GM12878 (cell line): ENCODE data around the gene PCDHA1. TPM values are rescaled to one million over a fixed set of nuclear protein-coding genes. Genes with fewer than 3 reads are reported as not detected.

ENCODE experiments used
- ATAC-seq: fragments of 200-7000 bp; cut with Tn5 transposase; 3 replicates; pipeline ENCODE4 v1.9.1; 2020; ENCODE audit warnings: mild to moderate bottlenecking, moderate library complexity
- BruUV-seq: library from RNA; stranded (reverse); fragments of 400-500 nt; replicated peaks from 2 replicates; lab custom pipeline; 2021; lab: Mats Ljungman, UMichigan
- CTCF ChIA-PET: fragments of 300-600 bp; sonication (Branson Sonifier 250); formaldehyde crosslinking; extraction: SDS; loops from one replicate; lab custom pipeline; 2021; ENCODE audit warnings: inconsistent platforms; lab: Yijun Ruan, JAX
- POLR2A ChIA-PET: fragments of 350-600 bp; formaldehyde crosslinking; extraction: SDS; loops from one replicate; lab custom pipeline; 2021; ENCODE audit warnings: inconsistent platforms; lab: Charles Lee
- RAD21 ChIA-PET: fragments of 300-600 bp; sonication (Branson Sonifier 250); formaldehyde crosslinking; loops from one replicate; lab custom pipeline; 2023; ENCODE audit warnings: antibody characterized with exemption; ENCODE audit not compliant: unreplicated experiment; lab: Charles Lee
- SMC1A ChIA-PET: fragments of 300-600 bp; sonication (Branson Sonifier 250); formaldehyde crosslinking; loops from one replicate; lab custom pipeline; 2023; ENCODE audit not compliant: unreplicated experiment, uncharacterized antibody; lab: Charles Lee
- DNase-seq: peaks from one replicate; pipeline ENCODE4 v3.0.0-alpha.2; 2011; ENCODE audit warnings: low read depth, low spot score
- FAIRE-seq: peaks from 3 replicates; lab custom pipeline; 2011; peaks lifted over from hg19 to GRCh38; lab: Jason Lieb, UNC
- H2AFZ ChIP-seq: 2 replicates; pipeline ENCODE4 v1.6.0; 2011; ENCODE audit warnings: low read depth, low read length, control low read depth; ENCODE audit not compliant: control insufficient read depth
- H3K27ac ChIP-seq: 2 replicates; pipeline ENCODE4 v1.5.1; 2011; ENCODE audit warnings: control low read depth; ENCODE audit not compliant: control insufficient read depth, insufficient read depth
- H3K27me3 ChIP-seq, 2 experiments: replicated peaks in 1 of 2; 2 replicates each; pipeline versions ENCODE4 v1.6.0 to v1.6.1; 2011; ENCODE audit warnings: low read length in 1 of 2; ENCODE audit not compliant: control insufficient read depth in 2 of 2, insufficient read depth in 2 of 2
- H3K36me3 ChIP-seq, 2 experiments: 2 replicates each; pipeline ENCODE4 v1.5.1; 2011; ENCODE audit warnings: low read length in 1 of 2; ENCODE audit not compliant: control insufficient read depth in 2 of 2, insufficient read depth in 2 of 2
- H3K4me1 ChIP-seq: 2 replicates; pipeline ENCODE4 v1.6.1; 2011; ENCODE audit warnings: mild to moderate bottlenecking, low read length, moderate library complexity, mixed read lengths; ENCODE audit not compliant: control insufficient read depth, insufficient read depth
- H3K4me2 ChIP-seq: 2 replicates; pipeline ENCODE4 v1.6.0; 2011; ENCODE audit warnings: control low read depth; ENCODE audit not compliant: control insufficient read depth, insufficient read depth
- H3K4me3 ChIP-seq: fragments of 200-600 bp; sonication (generic); 2 replicates; pipeline ENCODE4 v1.5.1; 2016
- H3K79me2 ChIP-seq: 2 replicates; pipeline ENCODE4 v1.6.0; 2011; ENCODE audit warnings: low read length; ENCODE audit not compliant: control insufficient read depth, insufficient read depth
- H3K9ac ChIP-seq: 2 replicates; pipeline ENCODE4 v1.8.0; 2011; ENCODE audit warnings: low read length, control low read depth, mixed read lengths; ENCODE audit not compliant: control insufficient read depth, insufficient read depth
- H3K9me3 ChIP-seq: replicated peaks from 3 replicates; pipeline ENCODE4 v1.5.1; 2011; ENCODE audit warnings: mild to moderate bottlenecking, low read length; ENCODE audit not compliant: control insufficient read depth, insufficient read depth
- H4K20me1 ChIP-seq: 2 replicates; pipeline ENCODE4 v1.6.0; 2011; ENCODE audit not compliant: control insufficient read depth, insufficient read depth
- ATF3 ChIP-seq: IDR thresholded peaks from 2 replicates; pipeline ENCODE4 v1.6.1; 2011; ENCODE audit warnings: low read depth, mild to moderate bottlenecking, low read length, moderate library complexity, borderline replicate concordance; ENCODE audit errors: extremely low read depth
- FOXK2 ChIP-seq: fragments of 450-650 bp; IDR thresholded peaks from 2 replicates; pipeline ENCODE4 v1.6.1; 2017; ENCODE audit warnings: mild to moderate bottlenecking, moderate library complexity
- HDGF ChIP-seq: fragments of 450-650 bp; IDR thresholded peaks from 2 replicates; pipeline ENCODE4 v1.6.1; 2016; ENCODE audit warnings: antibody characterized with exemption
- MTA3 ChIP-seq: IDR thresholded peaks from 2 replicates; pipeline ENCODE4 v1.6.1; 2012; ENCODE audit warnings: low read length, inconsistent platforms, borderline replicate concordance
- ZNF274 ChIP-seq: IDR thresholded peaks from one replicate; pipeline ENCODE4 v1.8.0; 2011; ENCODE audit not compliant: insufficient read length, insufficient read depth
- ZSCAN29 ChIP-seq: fragments of 450-650 bp; IDR thresholded peaks from 2 replicates; pipeline ENCODE4 v1.6.1; 2017; ENCODE audit warnings: mild to moderate bottlenecking, moderate library complexity
- WGBS: methylation state at CpG from one replicate; pipeline ENCODE4 v1.1.6; 2016; ENCODE audit warnings: low lambda C conversion rate; ENCODE audit not compliant: insufficient replicate concordance, insufficient coverage; ENCODE audit errors: missing lambda C conversion rate; 5-methylcytosine and 5-hydroxymethylcytosine counted together
- in situ Hi-C: fragments of 300-500 bp; cut with MboI; formaldehyde crosslinking; loops from 9 replicates; pipeline ENCODE4 v1.14.3; 2018; ENCODE audit warnings: mixed read lengths
- intact Hi-C: fragments of 100-400 bp; cut with micrococcal nuclease; formaldehyde crosslinking; loops from one replicate; pipeline ENCODE4 v1.14.2; 2022; ENCODE audit not compliant: unreplicated experiment
- polyA plus RNA-seq, 11 experiments: library from polyadenylated mRNA; depleted of rRNA in 4 of 11; unstranded in 6 of 11; stranded (reverse) in 5 of 11; fragments of >200 nt; fragmentation: Nextera tagmentation in 4 of 11; fragmentation: Illumina TruSeq in 1 of 11; extraction: Ambion mirVana in 4 of 11; extraction: Trizol in 1 of 11; gene quantifications; 1 replicate in 1 of 11; 2 replicates in 10 of 11; pipeline versions ENCODE4 v1.2.1 to v1.2.3, GENCODE V29; 2011 to 2016; ENCODE audit warnings: inconsistent platforms in 2 of 11, missing spikeins in 2 of 11, low read depth in 1 of 11
- small RNA-seq: library from RNA; depleted of rRNA; stranded (forward); fragments of <200 nt; gene quantifications from one replicate; pipeline ENCODE3, GENCODE V24; 2014
- total RNA-seq, 4 experiments: library from RNA; depleted of rRNA in 3 of 4; stranded (reverse); fragments of >200 nt in 3 of 4; fragmentation: Illumina TruSeq in 1 of 4; extraction: Trizol in 1 of 4; gene quantifications; 2 replicates each; pipeline versions ENCODE4 v1.2.1 to v1.2.3, GENCODE V29; 2013 to 2021

The PCDHA1 gene
- total and polyA plus RNA-seq, 10 of the 15 experiments (the other 5 are each of a cell fraction or from before 2014, with no cell fraction given): 0.03 TPM; not detected in 9

GRCh38 chr5:141051521-141051866, 265.6 kb downstream of the PCDHA1 start:
- in situ Hi-C loops (no loop called here), intact Hi-C loops (no loop called here)
- no peaks in the 10 kb centered on the region for H3K36me3 ChIP-seq
- no peaks in the 10 kb centered on the region for H3K79me2 ChIP-seq
- TF ChIP-seq HDGF (no peak), MTA3 (no peak), ZSCAN29 (no peak), ATF3 (no peak), ZNF274 (no peak), FOXK2 (no peak)
- no TSS peak for BruUV-seq
- H3K9me3 ChIP-seq: no peaks in the 10 kb centered on the region; the same call in 2 of the 3 replicates
- H3K4me1 ChIP-seq: no peaks in the 10 kb centered on the region
- H3K9ac ChIP-seq: no peak overlapping the region
- H2AFZ ChIP-seq: no peak overlapping the region
- H3K27me3 ChIP-seq: no peaks in the 10 kb centered on the region
- no peak overlapping the region for H3K4me2 ChIP-seq
- RAD21 ChIA-PET: no interaction called here
- POLR2A ChIA-PET: no interaction called here
- 56% methylated on average over 19 of the region's 19 CpGs for WGBS
- DNase-seq (no peak), ATAC-seq (no peak), FAIRE-seq (no peak)
- no peaks in the 10 kb centered on the region for H4K20me1 ChIP-seq
- CTCF ChIA-PET: no interaction called here
- SMC1A ChIA-PET: no interaction called here
- H3K4me3 ChIP-seq: no peak overlapping the region
- no peak overlapping the region for H3K27ac ChIP-seq

Small RNA genes lying within 50 kb of the gene (small RNA-seq; reads per million reads assigned to genes)
- gene AC010223.1: not detected

Other genes with a start within 250 kb of the PCDHA1 start
Only the 7 nearest of the 27 such genes appear.
- gene PCDHA2, start 8.7 kb downstream of the PCDHA1 start, total RNA-seq (2014; rRNA removed): 0.06 TPM in 1 of 2 replicates, not detected in the other
- gene PCDHA2, start 8.7 kb downstream of the PCDHA1 start, total RNA-seq (2014; rRNA removed; fragmentation: Illumina TruSeq; extraction: Trizol): not detected in 2 replicates
- gene PCDHA2, start 8.7 kb downstream of the PCDHA1 start, total RNA-seq (2021): not detected in 2 replicates
- gene PCDHA2, start 8.7 kb downstream of the PCDHA1 start, polyA plus RNA-seq (2011; rRNA removed): not detected in 2 replicates
- gene PCDHA2, start 8.7 kb downstream of the PCDHA1 start, polyA plus RNA-seq (2014; fragmentation: Illumina TruSeq; extraction: Trizol): not detected in 2 replicates
- not detected for gene PCDHA2, start 8.7 kb downstream of the PCDHA1 start, polyA plus RNA-seq (2014; fragmentation: Nextera tagmentation; extraction: Ambion mirVana)
- not detected in 2 replicates for gene PCDHA2, start 8.7 kb downstream of the PCDHA1 start, polyA plus RNA-seq (2014; rRNA removed)
- gene PCDHA2, start 8.7 kb downstream of the PCDHA1 start, polyA plus RNA-seq (2016; fragmentation: Nextera tagmentation; extraction: Ambion mirVana): under 1 TPM in 1 of 2 experiments, not detected in 1; 0.04 TPM
- gene PCDHA3, start 14.9 kb downstream of the PCDHA1 start, total RNA-seq (2014; rRNA removed): not detected in 2 replicates
- not detected in 2 replicates for gene PCDHA3, start 14.9 kb downstream of the PCDHA1 start, total RNA-seq (2014; rRNA removed; fragmentation: Illumina TruSeq; extraction: Trizol)
- gene PCDHA3, start 14.9 kb downstream of the PCDHA1 start, total RNA-seq (2021): not detected in 2 replicates
- gene PCDHA3, start 14.9 kb downstream of the PCDHA1 start, polyA plus RNA-seq (2011; rRNA removed): not detected in 2 replicates
- 0.01 TPM in 1 of 2 replicates, not detected in the other for gene PCDHA3, start 14.9 kb downstream of the PCDHA1 start, polyA plus RNA-seq (2014; fragmentation: Illumina TruSeq; extraction: Trizol)
- gene PCDHA3, start 14.9 kb downstream of the PCDHA1 start, polyA plus RNA-seq (2014; fragmentation: Nextera tagmentation; extraction: Ambion mirVana): not detected
- gene PCDHA3, start 14.9 kb downstream of the PCDHA1 start, polyA plus RNA-seq (2014; rRNA removed): not detected in 2 replicates
- under 1 TPM in 1 of 2 experiments, not detected in 1; 0.04 TPM for gene PCDHA3, start 14.9 kb downstream of the PCDHA1 start, polyA plus RNA-seq (2016; fragmentation: Nextera tagmentation; extraction: Ambion mirVana)
- not detected in 2 replicates for gene PCDHA4, start 20.9 kb downstream of the PCDHA1 start, total RNA-seq (2014; rRNA removed)
- gene PCDHA4, start 20.9 kb downstream of the PCDHA1 start, total RNA-seq (2014; rRNA removed; fragmentation: Illumina TruSeq; extraction: Trizol): not detected in 2 replicates
- gene PCDHA4, start 20.9 kb downstream of the PCDHA1 start, total RNA-seq (2021): 0.05 TPM in 1 of 2 replicates, not detected in the other
- gene PCDHA4, start 20.9 kb downstream of the PCDHA1 start, polyA plus RNA-seq (2011; rRNA removed): not detected in 2 replicates
- not detected in 2 replicates for gene PCDHA4, start 20.9 kb downstream of the PCDHA1 start, polyA plus RNA-seq (2014; fragmentation: Illumina TruSeq; extraction: Trizol)
- not detected for gene PCDHA4, start 20.9 kb downstream of the PCDHA1 start, polyA plus RNA-seq (2014; fragmentation: Nextera tagmentation; extraction: Ambion mirVana)
- gene PCDHA4, start 20.9 kb downstream of the PCDHA1 start, polyA plus RNA-seq (2014; rRNA removed): not detected in 2 replicates
- gene PCDHA4, start 20.9 kb downstream of the PCDHA1 start, polyA plus RNA-seq (2016; fragmentation: Nextera tagmentation; extraction: Ambion mirVana): not detected
- gene PCDHA5, start 35.5 kb downstream of the PCDHA1 start, total RNA-seq (2014; rRNA removed): under 0.01 TPM in 1 of 2 replicates, not detected in the other
- not detected in 2 replicates for gene PCDHA5, start 35.5 kb downstream of the PCDHA1 start, total RNA-seq (2014; rRNA removed; fragmentation: Illumina TruSeq; extraction: Trizol)
- gene PCDHA5, start 35.5 kb downstream of the PCDHA1 start, total RNA-seq (2021): not detected in 2 replicates
- gene PCDHA5, start 35.5 kb downstream of the PCDHA1 start, polyA plus RNA-seq (2011; rRNA removed): not detected in 2 replicates
- gene PCDHA5, start 35.5 kb downstream of the PCDHA1 start, polyA plus RNA-seq (2014; fragmentation: Illumina TruSeq; extraction: Trizol): not detected in 2 replicates
- not detected for gene PCDHA5, start 35.5 kb downstream of the PCDHA1 start, polyA plus RNA-seq (2014; fragmentation: Nextera tagmentation; extraction: Ambion mirVana)
- 0.03 TPM in 1 of 2 replicates, not detected in the other for gene PCDHA5, start 35.5 kb downstream of the PCDHA1 start, polyA plus RNA-seq (2014; rRNA removed)
- gene PCDHA5, start 35.5 kb downstream of the PCDHA1 start, polyA plus RNA-seq (2016; fragmentation: Nextera tagmentation; extraction: Ambion mirVana): not detected
- not detected in 2 replicates for gene PCDHA6, start 41.8 kb downstream of the PCDHA1 start, total RNA-seq (2014; rRNA removed)
- gene PCDHA6, start 41.8 kb downstream of the PCDHA1 start, total RNA-seq (2014; rRNA removed; fragmentation: Illumina TruSeq; extraction: Trizol): not detected in 2 replicates
- not detected in 2 replicates for gene PCDHA6, start 41.8 kb downstream of the PCDHA1 start, total RNA-seq (2021)
- not detected in 2 replicates for gene PCDHA6, start 41.8 kb downstream of the PCDHA1 start, polyA plus RNA-seq (2011; rRNA removed)
- gene PCDHA6, start 41.8 kb downstream of the PCDHA1 start, polyA plus RNA-seq (2014; fragmentation: Illumina TruSeq; extraction: Trizol): not detected in 2 replicates
- not detected for gene PCDHA6, start 41.8 kb downstream of the PCDHA1 start, polyA plus RNA-seq (2014; fragmentation: Nextera tagmentation; extraction: Ambion mirVana)
- not detected in 2 replicates for gene PCDHA6, start 41.8 kb downstream of the PCDHA1 start, polyA plus RNA-seq (2014; rRNA removed)
- under 1 TPM in 1 of 2 experiments, not detected in 1; 0.09 TPM for gene PCDHA6, start 41.8 kb downstream of the PCDHA1 start, polyA plus RNA-seq (2016; fragmentation: Nextera tagmentation; extraction: Ambion mirVana)
- gene PCDHA7, start 48.1 kb downstream of the PCDHA1 start, total RNA-seq (2014; rRNA removed): 0.06 TPM in 1 of 2 replicates, not detected in the other
- gene PCDHA7, start 48.1 kb downstream of the PCDHA1 start, total RNA-seq (2014; rRNA removed; fragmentation: Illumina TruSeq; extraction: Trizol): not detected in 2 replicates
- 0.08 TPM in 1 of 2 replicates, not detected in the other for gene PCDHA7, start 48.1 kb downstream of the PCDHA1 start, total RNA-seq (2021)
- not detected in 2 replicates for gene PCDHA7, start 48.1 kb downstream of the PCDHA1 start, polyA plus RNA-seq (2011; rRNA removed)
- not detected in 2 replicates for gene PCDHA7, start 48.1 kb downstream of the PCDHA1 start, polyA plus RNA-seq (2014; fragmentation: Illumina TruSeq; extraction: Trizol)
- not detected for gene PCDHA7, start 48.1 kb downstream of the PCDHA1 start, polyA plus RNA-seq (2014; fragmentation: Nextera tagmentation; extraction: Ambion mirVana)
- 0.06 TPM in 1 of 2 replicates, not detected in the other for gene PCDHA7, start 48.1 kb downstream of the PCDHA1 start, polyA plus RNA-seq (2014; rRNA removed)
- under 1 TPM in 1 of 2 experiments, not detected in 1; 0.05 TPM for gene PCDHA7, start 48.1 kb downstream of the PCDHA1 start, polyA plus RNA-seq (2016; fragmentation: Nextera tagmentation; extraction: Ambion mirVana)
- not detected in 2 replicates for gene PCDHA8, start 55.0 kb downstream of the PCDHA1 start, total RNA-seq (2014; rRNA removed)
- not detected in 2 replicates for gene PCDHA8, start 55.0 kb downstream of the PCDHA1 start, total RNA-seq (2014; rRNA removed; fragmentation: Illumina TruSeq; extraction: Trizol)
- gene PCDHA8, start 55.0 kb downstream of the PCDHA1 start, total RNA-seq (2021): not detected in 2 replicates
- not detected in 2 replicates for gene PCDHA8, start 55.0 kb downstream of the PCDHA1 start, polyA plus RNA-seq (2011; rRNA removed)
- gene PCDHA8, start 55.0 kb downstream of the PCDHA1 start, polyA plus RNA-seq (2014; fragmentation: Illumina TruSeq; extraction: Trizol): not detected in 2 replicates
- not detected for gene PCDHA8, start 55.0 kb downstream of the PCDHA1 start, polyA plus RNA-seq (2014; fragmentation: Nextera tagmentation; extraction: Ambion mirVana)
- not detected in 2 replicates for gene PCDHA8, start 55.0 kb downstream of the PCDHA1 start, polyA plus RNA-seq (2014; rRNA removed)
- gene PCDHA8, start 55.0 kb downstream of the PCDHA1 start, polyA plus RNA-seq (2016; fragmentation: Nextera tagmentation; extraction: Ambion mirVana): not detected